Panc1 (cell line): ENCODE results near the gene HES5. TPM values are rescaled to one million over a fixed set of nuclear protein-coding genes. Genes with fewer than 3 reads are reported as not detected.

ENCODE experiments used
- ATAC-seq: fragments of 200-7000 bp; cut with Tn5 transposase; 2 replicates; pipeline ENCODE4 v1.9.1; 2020; ENCODE audit warnings: mild to moderate bottlenecking, moderate library complexity
- BruUV-seq: library from RNA; stranded (reverse); fragments of 400-500 nt; replicated peaks from 2 replicates; lab custom pipeline; 2021; lab: Mats Ljungman, UMichigan
- CTCF ChIA-PET: fragments of 300-600 bp; sonication (Branson Sonifier 250); formaldehyde crosslinking; loops from one replicate; lab custom pipeline; 2022; ENCODE audit warnings: antibody characterized with exemption; lab: Charles Lee
- POLR2A ChIA-PET: fragments of 300-600 bp; sonication (Branson Sonifier 250); formaldehyde crosslinking; loops from one replicate; lab custom pipeline; 2022; ENCODE audit warnings: antibody characterized with exemption; lab: Charles Lee
- DNase-seq: peaks from one replicate; pipeline ENCODE4 v3.0.0-alpha.2; 2010; ENCODE audit warnings: low read depth, low spot score
- H3K27ac ChIP-seq: 2 replicates; pipeline ENCODE4 v1.5.1; 2011; ENCODE audit warnings: mild to moderate bottlenecking, low read length, inconsistent platforms
- H3K27me3 ChIP-seq: fragments of 200-500 bp; sonication (Bioruptor generic); 2 replicates; pipeline ENCODE4 v1.6.0; 2014; ENCODE audit warnings: low read length, inconsistent platforms; ENCODE audit not compliant: control insufficient read depth, insufficient read depth
- H3K36me3 ChIP-seq: fragments of 200-500 bp; sonication (Bioruptor generic); 2 replicates; pipeline ENCODE4 v1.5.1; 2014; ENCODE audit warnings: inconsistent platforms, mild to moderate bottlenecking, low read length, moderate library complexity; ENCODE audit not compliant: control insufficient read depth, insufficient read depth
- H3K4me1 ChIP-seq: 2 replicates; pipeline ENCODE4 v1.5.1; 2011; ENCODE audit warnings: inconsistent platforms, mild to moderate bottlenecking, low read length, moderate library complexity; ENCODE audit not compliant: control insufficient read depth, insufficient read depth
- H3K4me3 ChIP-seq, 2 experiments: 2 replicates each; pipeline ENCODE4 v1.5.1; 2011 to 2012; ENCODE audit warnings: low read depth in 2 of 2, low read length in 2 of 2, mild to moderate bottlenecking in 2 of 2, inconsistent platforms in 1 of 2, moderate library complexity in 1 of 2
- H3K9me3 ChIP-seq: fragments of 200-500 bp; sonication (Bioruptor generic); 2 replicates; pipeline ENCODE4 v1.5.1; 2014; ENCODE audit warnings: low read depth, mild to moderate bottlenecking, inconsistent platforms, low read length, moderate library complexity; ENCODE audit not compliant: control insufficient read depth, insufficient read depth
- POLR2AphosphoS5 ChIP-seq: IDR thresholded peaks from 2 replicates; pipeline ENCODE4 v1.6.1; 2012; ENCODE audit warnings: mild to moderate bottlenecking, low read depth, low read length, moderate library complexity
- SIN3A ChIP-seq: IDR thresholded peaks from 2 replicates; pipeline ENCODE4 v1.6.1; 2012; ENCODE audit warnings: low read depth, mild to moderate bottlenecking, low read length, moderate library complexity, borderline replicate concordance; ENCODE audit not compliant: insufficient read depth
- TCF7L2 ChIP-seq: IDR thresholded peaks from 2 replicates; pipeline ENCODE4 v1.6.1; 2011; ENCODE audit warnings: mild to moderate bottlenecking, low read depth, low read length, inconsistent platforms
- in situ Hi-C: cut with HindIII; loops from 2 replicates; pipeline ENCODE4 v1.10.0; 2016; ENCODE audit warnings: low sequenced_read_pairs, low pct_unique_long_range_greater_than_20kb
- intact Hi-C: fragments of 100-400 bp; cut with micrococcal nuclease; formaldehyde crosslinking; loops from one replicate; pipeline ENCODE4 v1.10.0; 2022; ENCODE audit not compliant: unreplicated experiment
- total RNA-seq: library from RNA; stranded (reverse); gene quantifications from one replicate; pipeline ENCODE4 v1.2.1, GENCODE V29; 2021; ENCODE audit not compliant: unreplicated experiment
- TF ChIP-seq, protein P1 (sequence below), 2 experiments: IDR thresholded peaks; 2 replicates each; pipeline ENCODE4 v1.6.1; 2011 to 2012; ENCODE audit warnings: low read depth in 2 of 2, control low read depth in 1 of 2, low read length in 1 of 2, mild to moderate bottlenecking in 1 of 2, moderate library complexity in 1 of 2; ENCODE audit not compliant: insufficient read depth in 1 of 2
- TF ChIP-seq, protein P2 (sequence below): fragments of 450-650 bp; IDR thresholded peaks from 2 replicates; pipeline ENCODE4 v1.5.1; 2017; ENCODE audit warnings: mild to moderate bottlenecking

HES5 gene
- total RNA-seq, 1 experiment from 2014 or later: not detected

DNA sequence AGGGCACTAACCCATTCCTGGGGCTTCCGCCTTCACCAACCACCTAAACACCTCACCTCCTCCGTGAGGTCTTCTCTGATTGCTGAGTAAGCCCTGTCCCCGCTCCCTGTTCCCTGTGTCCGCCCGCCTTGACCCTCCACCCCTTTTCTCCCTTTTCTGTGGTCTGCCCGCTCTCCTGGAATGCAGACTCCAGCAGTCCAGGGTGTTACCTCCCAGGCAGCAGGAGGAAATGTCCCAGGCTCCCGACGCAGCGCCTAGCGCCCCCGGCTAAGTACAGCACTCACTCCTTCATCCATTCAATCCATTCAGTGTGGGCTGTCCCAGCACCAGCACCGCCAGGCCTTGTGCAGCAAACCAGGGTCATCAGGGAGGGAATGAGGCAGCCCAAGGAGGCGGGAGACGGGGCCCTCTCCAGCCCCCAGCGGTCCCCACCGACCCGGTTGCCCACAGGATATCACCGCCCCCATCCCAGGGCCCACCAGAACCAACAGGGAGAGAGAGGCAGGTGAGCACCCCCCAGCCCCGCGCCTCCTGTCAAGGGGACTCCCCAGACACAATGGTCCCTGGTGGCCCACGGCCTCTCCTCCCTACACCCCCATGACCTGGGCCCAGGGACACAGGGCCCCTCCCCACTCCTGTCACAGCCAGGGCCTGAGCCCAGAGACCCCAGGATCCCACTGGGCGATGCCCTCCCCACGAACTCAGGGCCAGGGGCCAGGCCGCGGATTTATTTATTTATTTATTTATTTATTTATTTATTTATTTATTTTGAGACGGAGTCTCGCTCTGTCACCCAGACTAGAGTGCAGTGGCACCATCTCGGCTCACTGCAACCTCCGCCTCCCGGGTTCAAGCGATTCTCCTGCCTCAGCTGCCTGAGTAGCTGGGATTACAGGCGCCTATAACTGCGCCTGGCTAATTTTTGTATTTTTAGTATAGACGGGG lies 36.3 kb upstream of the HES5 start:
- ChIA-PET CTCF (no interaction called here), POLR2A (no interaction called here)
- in situ Hi-C loops: no loop called here
- no TSS peak for BruUV-seq
- intact Hi-C loops: no loop called here
- H3K4me1 ChIP-seq: no peaks in the 10 kb centered on the region
- no peak overlapping the region for H3K27ac ChIP-seq
- DNase-seq: no peak
- ATAC-seq: 0 out of 2 replicates have a peak, but pooled peaks have one; percentile 27
- no peaks in the 10 kb centered on the region for H3K9me3 ChIP-seq
- no peaks in the 10 kb centered on the region for H3K36me3 ChIP-seq
- TF ChIP-seq, protein P1, sequence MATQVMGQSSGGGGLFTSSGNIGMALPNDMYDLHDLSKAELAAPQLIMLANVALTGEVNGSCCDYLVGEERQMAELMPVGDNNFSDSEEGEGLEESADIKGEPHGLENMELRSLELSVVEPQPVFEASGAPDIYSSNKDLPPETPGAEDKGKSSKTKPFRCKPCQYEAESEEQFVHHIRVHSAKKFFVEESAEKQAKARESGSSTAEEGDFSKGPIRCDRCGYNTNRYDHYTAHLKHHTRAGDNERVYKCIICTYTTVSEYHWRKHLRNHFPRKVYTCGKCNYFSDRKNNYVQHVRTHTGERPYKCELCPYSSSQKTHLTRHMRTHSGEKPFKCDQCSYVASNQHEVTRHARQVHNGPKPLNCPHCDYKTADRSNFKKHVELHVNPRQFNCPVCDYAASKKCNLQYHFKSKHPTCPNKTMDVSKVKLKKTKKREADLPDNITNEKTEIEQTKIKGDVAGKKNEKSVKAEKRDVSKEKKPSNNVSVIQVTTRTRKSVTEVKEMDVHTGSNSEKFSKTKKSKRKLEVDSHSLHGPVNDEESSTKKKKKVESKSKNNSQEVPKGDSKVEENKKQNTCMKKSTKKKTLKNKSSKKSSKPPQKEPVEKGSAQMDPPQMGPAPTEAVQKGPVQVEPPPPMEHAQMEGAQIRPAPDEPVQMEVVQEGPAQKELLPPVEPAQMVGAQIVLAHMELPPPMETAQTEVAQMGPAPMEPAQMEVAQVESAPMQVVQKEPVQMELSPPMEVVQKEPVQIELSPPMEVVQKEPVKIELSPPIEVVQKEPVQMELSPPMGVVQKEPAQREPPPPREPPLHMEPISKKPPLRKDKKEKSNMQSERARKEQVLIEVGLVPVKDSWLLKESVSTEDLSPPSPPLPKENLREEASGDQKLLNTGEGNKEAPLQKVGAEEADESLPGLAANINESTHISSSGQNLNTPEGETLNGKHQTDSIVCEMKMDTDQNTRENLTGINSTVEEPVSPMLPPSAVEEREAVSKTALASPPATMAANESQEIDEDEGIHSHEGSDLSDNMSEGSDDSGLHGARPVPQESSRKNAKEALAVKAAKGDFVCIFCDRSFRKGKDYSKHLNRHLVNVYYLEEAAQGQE (IDR thresholded peaks at IDR 0.05; ENCODE audit: insufficient read depth in 1 of 2, low read depth in 2 of 2, low read length in 1 of 2): no peak
- TF ChIP-seq SIN3A (no peak), POLR2AphosphoS5 (no peak), TCF7L2 (no peak)
- TF ChIP-seq, protein P2, sequence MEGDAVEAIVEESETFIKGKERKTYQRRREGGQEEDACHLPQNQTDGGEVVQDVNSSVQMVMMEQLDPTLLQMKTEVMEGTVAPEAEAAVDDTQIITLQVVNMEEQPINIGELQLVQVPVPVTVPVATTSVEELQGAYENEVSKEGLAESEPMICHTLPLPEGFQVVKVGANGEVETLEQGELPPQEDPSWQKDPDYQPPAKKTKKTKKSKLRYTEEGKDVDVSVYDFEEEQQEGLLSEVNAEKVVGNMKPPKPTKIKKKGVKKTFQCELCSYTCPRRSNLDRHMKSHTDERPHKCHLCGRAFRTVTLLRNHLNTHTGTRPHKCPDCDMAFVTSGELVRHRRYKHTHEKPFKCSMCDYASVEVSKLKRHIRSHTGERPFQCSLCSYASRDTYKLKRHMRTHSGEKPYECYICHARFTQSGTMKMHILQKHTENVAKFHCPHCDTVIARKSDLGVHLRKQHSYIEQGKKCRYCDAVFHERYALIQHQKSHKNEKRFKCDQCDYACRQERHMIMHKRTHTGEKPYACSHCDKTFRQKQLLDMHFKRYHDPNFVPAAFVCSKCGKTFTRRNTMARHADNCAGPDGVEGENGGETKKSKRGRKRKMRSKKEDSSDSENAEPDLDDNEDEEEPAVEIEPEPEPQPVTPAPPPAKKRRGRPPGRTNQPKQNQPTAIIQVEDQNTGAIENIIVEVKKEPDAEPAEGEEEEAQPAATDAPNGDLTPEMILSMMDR: no peak
- H3K27me3 ChIP-seq: no peaks in the 10 kb centered on the region
- H3K4me3 ChIP-seq: no peak overlapping the region

DNA sequence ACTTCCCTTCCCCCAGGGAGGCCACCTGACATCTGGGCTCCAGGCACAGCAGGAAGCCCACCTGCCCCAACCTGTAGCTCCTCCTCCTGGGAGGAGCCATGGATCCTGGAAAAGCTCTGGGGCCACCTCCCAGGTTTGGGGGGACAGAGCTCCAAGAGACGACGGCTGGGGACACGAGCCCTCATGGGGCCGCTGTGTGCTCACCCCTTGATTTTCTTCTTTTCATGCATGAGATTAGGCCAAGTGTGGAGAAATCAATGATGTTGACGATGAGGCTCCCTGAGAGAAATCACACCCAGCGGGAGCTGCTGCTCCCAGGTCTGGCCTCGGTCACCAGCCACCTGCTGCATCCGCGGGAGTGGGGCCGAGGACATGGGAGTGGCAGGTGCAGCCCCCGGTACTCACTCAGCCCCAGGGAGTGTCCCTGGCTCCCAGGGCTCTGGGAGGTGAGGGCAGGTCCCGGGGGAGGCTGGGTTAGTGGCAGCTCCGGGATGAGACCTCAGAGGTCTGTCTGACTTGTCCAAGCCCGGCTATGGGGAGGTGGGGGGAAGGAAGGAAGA lies 34.8 kb upstream of the HES5 start:
- CTCF ChIA-PET: no interaction called here

More for the DNA sequence above, 34.8 kb upstream of the HES5 start:
- in situ Hi-C loops: no loop called here
- no peaks in the 10 kb centered on the region; the same call in 1 of the 2 replicates for H3K4me1 ChIP-seq
- DNase-seq (no peak), ATAC-seq (no peak)
- TF ChIP-seq, protein P1 (IDR thresholded peaks at IDR 0.05; ENCODE audit: insufficient read depth in 1 of 2, low read depth in 2 of 2, low read length in 1 of 2): no peak
- TF ChIP-seq TCF7L2: no peak
- no peak for TF ChIP-seq SIN3A
- TF ChIP-seq, protein P2: no peak
- no peak for TF ChIP-seq POLR2AphosphoS5
- intact Hi-C loops: no loop called here
- no peaks in the 10 kb centered on the region for H3K9me3 ChIP-seq
- no peak overlapping the region for H3K4me3 ChIP-seq
- POLR2A ChIA-PET: interaction anchor here (0.7 kb wide), 1 partner anchor 173 kb away, joined by 6 read pairs; no protein-coding TSS in a partner anchor
- H3K36me3 ChIP-seq: no peaks in the 10 kb centered on the region
- no peaks in the 10 kb centered on the region for H3K27me3 ChIP-seq
- no peak overlapping the region for H3K27ac ChIP-seq
- BruUV-seq: no TSS peak
